Endothelial cell of umbilical vein (primary cell): ENCODE data around the gene DYNC1H1. TPM values are rescaled to one million over a fixed set of nuclear protein-coding genes. Genes with fewer than 3 reads are reported as not detected.

Experiments
- BruUV-seq: library from RNA; stranded (reverse); fragments of 400-500 nt; replicated peaks from 2 replicates; lab custom pipeline; 2021; lab: Mats Ljungman, UMichigan
- CTCF ChIA-PET: fragments of 300-600, 350-600 bp; sonication (Branson Sonifier 250); formaldehyde crosslinking; loops from one replicate; lab custom pipeline; 2021; ENCODE audit warnings: antibody characterized with exemption, inconsistent platforms; lab: Charles Lee
- POLR2A ChIA-PET: fragments of 300-600, 350-600 bp; sonication (Branson Sonifier 250); formaldehyde crosslinking; loops from one replicate; lab custom pipeline; 2021; ENCODE audit warnings: antibody characterized with exemption, inconsistent platforms; lab: Charles Lee
- DNase-seq: peaks from one replicate; pipeline ENCODE4 v3.0.0-alpha.2; 2011; ENCODE audit warnings: low read depth, low spot score
- FAIRE-seq: peaks from 2 replicates; lab custom pipeline; 2011; peaks lifted over from hg19 to GRCh38; lab: Jason Lieb, UNC
- H2AFZ ChIP-seq: 2 replicates; pipeline ENCODE4 v1.6.0; 2012; ENCODE audit warnings: low read depth, low read length, control low read depth, inconsistent platforms
- H3K27ac ChIP-seq: 2 replicates; pipeline ENCODE4 v1.5.1; 2011; ENCODE audit warnings: low read depth, mild to moderate bottlenecking, control low read depth, low read length, moderate library complexity; ENCODE audit not compliant: insufficient read depth
- H3K27me3 ChIP-seq, 2 experiments: 2 replicates each; pipeline versions ENCODE4 v1.6.0 to v1.6.1; 2011; ENCODE audit warnings: low read length in 2 of 2, mixed read lengths in 1 of 2; ENCODE audit not compliant: control insufficient read depth in 2 of 2, insufficient read depth in 2 of 2
- H3K36me3 ChIP-seq, 2 experiments: 2 replicates in 1 of 2; 3 replicates in 1 of 2; pipeline ENCODE4 v1.5.1; 2011; ENCODE audit warnings: low read length in 2 of 2, mild to moderate bottlenecking in 1 of 2, moderate library complexity in 1 of 2; ENCODE audit not compliant: control insufficient read depth in 2 of 2, insufficient read depth in 2 of 2; ENCODE audit errors: extremely low read depth in 1 of 2
- H3K4me1 ChIP-seq: 3 replicates; pipeline ENCODE4 v1.5.1; 2011; ENCODE audit warnings: mild to moderate bottlenecking, low read length; ENCODE audit not compliant: control insufficient read depth, insufficient read depth; ENCODE audit errors: extremely low read depth
- H3K4me2 ChIP-seq: 2 replicates; pipeline ENCODE4 v1.6.1; 2011; ENCODE audit warnings: low read length, control low read depth, mixed read lengths; ENCODE audit not compliant: insufficient read depth
- H3K4me3 ChIP-seq, 3 experiments: fragments of 200-600 bp in 1 of 3; sonication (generic), shearing (Covaris generic) in 1 of 3; replicated peaks in 1 of 3; 2 replicates each; pipeline ENCODE4 v1.5.1; 2011 to 2016; ENCODE audit warnings: control low read depth in 3 of 3, low read length in 3 of 3, mild to moderate bottlenecking in 2 of 3, inconsistent platforms in 1 of 3, low read depth in 1 of 3, moderate library complexity in 1 of 3; ENCODE audit not compliant: insufficient read depth in 1 of 3
- H3K79me2 ChIP-seq: 2 replicates; pipeline ENCODE4 v1.6.0; 2012; ENCODE audit warnings: low read length, inconsistent platforms; ENCODE audit not compliant: control insufficient read depth, insufficient read depth
- H3K9ac ChIP-seq: replicated peaks from 2 replicates; pipeline ENCODE3; 2011; ENCODE audit warnings: low read length, control low read depth; ENCODE audit not compliant: insufficient read depth; ENCODE audit errors: extremely low read depth
- H3K9me1 ChIP-seq: replicated peaks from 3 replicates; pipeline ENCODE4 v1.6.0; 2011; ENCODE audit warnings: mild to moderate bottlenecking, low read length; ENCODE audit not compliant: control insufficient read depth, insufficient read depth; ENCODE audit errors: extremely low read depth
- H3K9me3 ChIP-seq: replicated peaks from 2 replicates; pipeline ENCODE4 v1.5.1; 2012; ENCODE audit warnings: low read length, inconsistent platforms; ENCODE audit not compliant: control insufficient read depth, insufficient read depth
- H4K20me1 ChIP-seq: replicated peaks from 2 replicates; pipeline ENCODE3; 2011; ENCODE audit warnings: mild to moderate bottlenecking, low read length; ENCODE audit not compliant: control insufficient read depth, insufficient read depth; ENCODE audit errors: extremely low read depth
- EZH2 ChIP-seq: IDR thresholded peaks from 2 replicates; pipeline ENCODE4 v1.6.1; 2012; ENCODE audit warnings: borderline replicate concordance, low read depth, mild to moderate bottlenecking, moderate library complexity, low read length, inconsistent platforms; ENCODE audit not compliant: severe bottlenecking
- FOS ChIP-seq: IDR thresholded peaks from 2 replicates; pipeline ENCODE4 v1.6.1; 2011; ENCODE audit warnings: mild to moderate bottlenecking, low read length, moderate library complexity, borderline replicate concordance; ENCODE audit not compliant: insufficient read depth
- GATA2 ChIP-seq: IDR thresholded peaks from 2 replicates; pipeline ENCODE4 v1.7.0; 2011; ENCODE audit warnings: low read depth, mild to moderate bottlenecking, moderate library complexity, mixed read lengths, low read length; ENCODE audit not compliant: insufficient read length, insufficient read depth
- MYC ChIP-seq: IDR thresholded peaks from one replicate; pipeline ENCODE4 v1.6.1; 2011; ENCODE audit warnings: mild to moderate bottlenecking, low read depth, low read length
- POLR2A ChIP-seq: IDR thresholded peaks from 2 replicates; pipeline ENCODE4 v1.6.1; 2012; ENCODE audit warnings: low read depth, mild to moderate bottlenecking, control low read depth, low read length
- POLR2AphosphoS5 ChIP-seq: IDR thresholded peaks from 2 replicates; pipeline ENCODE4 v1.6.1; 2012; ENCODE audit warnings: low read depth, mild to moderate bottlenecking, control low read depth, low read length, moderate library complexity; ENCODE audit not compliant: insufficient read depth
- dilution Hi-C: fragments of 300-500 bp; cut with MboI; formaldehyde crosslinking; loops from one replicate; pipeline ENCODE4 v1.15.0; 2019; ENCODE audit warnings: low sequenced_read_pairs; ENCODE audit not compliant: extremely low pct_ligation_motif_present
- intact Hi-C: fragments of 100-400 bp; cut with micrococcal nuclease; formaldehyde crosslinking; loops from one replicate; pipeline ENCODE4 v1.10.0; 2022
- polyA plus RNA-seq, 4 experiments: library from polyadenylated mRNA; depleted of rRNA in 3 of 4; stranded (reverse) in 3 of 4; unstranded in 1 of 4; fragments of >200 nt; gene quantifications; 2 replicates each; pipeline versions ENCODE4 v1.2.1 to v1.2.3, GENCODE V29; 2011 to 2012; ENCODE audit warnings: missing spikeins in 1 of 4
- total RNA-seq: library from RNA; stranded (reverse); gene quantifications from 2 replicates; pipeline ENCODE4 v1.2.3, GENCODE V29; 2021
- TF ChIP-seq, protein P1 (sequence below): IDR thresholded peaks from 2 replicates; pipeline ENCODE4 v1.6.1; 2011; ENCODE audit not compliant: insufficient read depth, insufficient read length
- TF ChIP-seq, protein P2 (sequence below), 2 donors: IDR thresholded peaks; 1 replicate in 1 of 2; 2 replicates in 1 of 2; pipeline ENCODE4 v1.5.1; 2011; ENCODE audit warnings: low read length in 2 of 2, mild to moderate bottlenecking in 2 of 2, moderate library complexity in 2 of 2, control low read depth in 1 of 2, inconsistent platforms in 1 of 2, low read depth in 1 of 2; ENCODE audit not compliant: insufficient read depth in 1 of 2; ENCODE audit errors: extremely low read depth in 1 of 2

Gene DYNC1H1
- total and polyA plus RNA-seq, 2 donors (not counting 3 experiments of a cell fraction or from before 2014, with no cell fraction given) = 254 to 648 TPM

DNA sequence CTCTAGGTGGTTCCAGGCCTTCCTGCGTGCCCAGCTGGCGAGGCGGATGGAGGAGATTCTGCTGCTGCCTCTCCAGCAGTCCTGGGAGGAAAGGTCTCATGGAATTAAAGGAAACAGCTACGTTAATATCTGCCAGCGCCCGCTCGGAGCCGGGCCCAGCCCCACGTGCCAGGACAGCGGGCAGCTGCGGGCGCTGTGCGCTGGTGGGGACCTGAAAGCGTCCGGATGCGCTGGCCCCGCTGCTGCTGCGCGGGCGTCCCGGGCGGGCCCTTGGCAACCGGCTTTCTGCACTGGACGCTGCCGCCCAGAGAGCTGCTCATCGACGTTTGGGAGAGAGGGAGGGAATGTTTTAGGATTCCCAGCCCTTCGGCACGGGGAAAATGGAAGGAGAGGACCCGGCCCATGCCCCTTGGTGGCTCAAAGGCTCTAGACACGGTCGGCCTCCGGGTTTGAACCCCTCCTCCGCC lies 8.6 kb upstream of the DYNC1H1 start:
- dilution Hi-C loops (no loop called here), intact Hi-C loops (no loop called here)
- no peaks in the 10 kb centered on the region for H3K36me3 ChIP-seq
- no peaks in the 10 kb centered on the region for H4K20me1 ChIP-seq
- DNase-seq = no peak
- no peaks in the 10 kb centered on the region for H3K9me1 ChIP-seq
- no peak overlapping the region for H2AFZ ChIP-seq
- CTCF ChIA-PET = interaction anchor here (1.0 to 8.7 kb wide), 3 partner anchors 22 to 248 kb away, joined by 3 to 124 read pairs (median 4); no protein-coding TSS in a partner anchor
- H3K79me2 ChIP-seq = no peaks in the 10 kb centered on the region
- TF ChIP-seq POLR2AphosphoS5 (no peak), MYC (no peak), FOS (no peak), GATA2 (no peak), POLR2A (no peak), EZH2 (no peak)
- TF ChIP-seq, protein P1, sequence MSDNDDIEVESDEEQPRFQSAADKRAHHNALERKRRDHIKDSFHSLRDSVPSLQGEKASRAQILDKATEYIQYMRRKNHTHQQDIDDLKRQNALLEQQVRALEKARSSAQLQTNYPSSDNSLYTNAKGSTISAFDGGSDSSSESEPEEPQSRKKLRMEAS = no peak
- TF ChIP-seq, protein P2, sequence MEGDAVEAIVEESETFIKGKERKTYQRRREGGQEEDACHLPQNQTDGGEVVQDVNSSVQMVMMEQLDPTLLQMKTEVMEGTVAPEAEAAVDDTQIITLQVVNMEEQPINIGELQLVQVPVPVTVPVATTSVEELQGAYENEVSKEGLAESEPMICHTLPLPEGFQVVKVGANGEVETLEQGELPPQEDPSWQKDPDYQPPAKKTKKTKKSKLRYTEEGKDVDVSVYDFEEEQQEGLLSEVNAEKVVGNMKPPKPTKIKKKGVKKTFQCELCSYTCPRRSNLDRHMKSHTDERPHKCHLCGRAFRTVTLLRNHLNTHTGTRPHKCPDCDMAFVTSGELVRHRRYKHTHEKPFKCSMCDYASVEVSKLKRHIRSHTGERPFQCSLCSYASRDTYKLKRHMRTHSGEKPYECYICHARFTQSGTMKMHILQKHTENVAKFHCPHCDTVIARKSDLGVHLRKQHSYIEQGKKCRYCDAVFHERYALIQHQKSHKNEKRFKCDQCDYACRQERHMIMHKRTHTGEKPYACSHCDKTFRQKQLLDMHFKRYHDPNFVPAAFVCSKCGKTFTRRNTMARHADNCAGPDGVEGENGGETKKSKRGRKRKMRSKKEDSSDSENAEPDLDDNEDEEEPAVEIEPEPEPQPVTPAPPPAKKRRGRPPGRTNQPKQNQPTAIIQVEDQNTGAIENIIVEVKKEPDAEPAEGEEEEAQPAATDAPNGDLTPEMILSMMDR (IDR thresholded peaks at IDR 0.05; ENCODE audit: extremely low read depth in 1 of 2, insufficient read depth in 1 of 2, low read depth in 1 of 2, low read length in 2 of 2) = no peak
- no peaks in the 10 kb centered on the region for H3K9me3 ChIP-seq
- POLR2A ChIA-PET = no interaction called here
- no peak overlapping the region for H3K27ac ChIP-seq
- H3K27me3 ChIP-seq = no peaks in the 10 kb centered on the region
- FAIRE-seq = no peak
- BruUV-seq = no TSS peak
- H3K4me2 ChIP-seq = no peak overlapping the region
- no peak overlapping the region for H3K9ac ChIP-seq
- H3K4me3 ChIP-seq = no peak overlapping the region
- no peaks in the 10 kb centered on the region for H3K4me1 ChIP-seq
